ENCODE results near the gene PCDHGA9.
"Not testable (repeated sequence)": the region's sequence is repeated elsewhere in the genome, so short reads cannot be mapped to it uniquely, and the experiment has no call there.

The PCDHGA9 gene

GRCh38 chr5:141384471-141385267 is 17.9 kb upstream of the PCDHGA9 start:
- DNase-seq = no peak

GRCh38 chr5:141387557-141388311 is 14.8 kb upstream of the PCDHGA9 start, which contains the start of gene PCDHGB4:
TSS of gene PCDHGB4 (plus strand) at chr5:141387698. CDS start at chr5:141387885, 187 bp downstream.
- not testable (repeated sequence) for DNase-seq

GRCh38 chr5:141388661-141389060 is 13.9 kb upstream of the PCDHGA9 start:
- DNase-seq = no peak

GRCh38 chr5:141389153-141390042 is 13.2 kb upstream of the PCDHGA9 start:
- DNase-seq = no peak

GRCh38 chr5:141392429-141393198 is 10.0 kb upstream of the PCDHGA9 start, which contains the start of gene PCDHGA8:
TSS of gene PCDHGA8 (plus strand) at chr5:141392633. CDS start at chr5:141392814, 181 bp downstream.
- DNase-seq = no peak

- DNase-seq = no peak
These were observed 9.3 kb upstream of the PCDHGA9 start for GRCh38 chr5:141393267-141393666.

- not testable (repeated sequence) for DNase-seq
These were observed 8.0 kb upstream of the PCDHGA9 start for GRCh38 chr5:141394401-141395187.

- peak; percentile 44 for DNase-seq
These were observed 4.6 kb upstream of the PCDHGA9 start, which contains the start of gene PCDHGB5 for GRCh38 chr5:141397756-141398551. TSS of gene PCDHGB5 (plus strand) at chr5:141397947. CDS start at chr5:141398128, 181 bp downstream.

- no peak for DNase-seq
These were observed 4.0 kb upstream of the PCDHGA9 start for GRCh38 chr5:141398608-141399007.

GRCh38 chr5:141399555-141400258 is 2.9 kb upstream of the PCDHGA9 start:
- DNase-seq = no peak

GRCh38 chr5:141403387-141403786 is 809 bp downstream of the PCDHGA9 start:
- DNase-seq = no peak

- not testable (repeated sequence) for DNase-seq
These were observed 5.4 kb downstream of the PCDHGA9 start, which contains the start of gene PCDHGB6 for GRCh38 chr5:141407790-141408505. TSS of gene PCDHGB6 (plus strand) at chr5:141408021. CDS start at chr5:141408203, 182 bp downstream.

GRCh38 chr5:141409598-141410306 is 7.2 kb downstream of the PCDHGA9 start:
- no peak for DNase-seq

GRCh38 chr5:141411575-141411974 is 9.0 kb downstream of the PCDHGA9 start:
- DNase-seq = no peak

GRCh38 chr5:141412854-141413539 is 10.4 kb downstream of the PCDHGA9 start, which contains the start of gene PCDHGA10:
TSS of gene PCDHGA10 (plus strand) at chr5:141412987. CDS start at chr5:141413176, 189 bp downstream.
- peak; percentile 15 for DNase-seq

GRCh38 chr5:141413540-141414069 is 11.0 kb downstream of the PCDHGA9 start:
- DNase-seq = no peak
